Activated CD4-positive, alpha-beta T cell treated with anti-CD3 and anti-CD28 coated beads, Interleukin-2, amount 50 U/mL, for 1 hour (primary cell): ENCODE data around the gene DROSHA.

Experiments
- DNase-seq: peaks from one replicate; pipeline ENCODE4 v3.0.0-alpha.2; 2020

Gene DROSHA

GRCh38 chr5:31511305-31511704 is 20.6 kb downstream of the DROSHA start:
- DNase-seq = no peak

DNA sequence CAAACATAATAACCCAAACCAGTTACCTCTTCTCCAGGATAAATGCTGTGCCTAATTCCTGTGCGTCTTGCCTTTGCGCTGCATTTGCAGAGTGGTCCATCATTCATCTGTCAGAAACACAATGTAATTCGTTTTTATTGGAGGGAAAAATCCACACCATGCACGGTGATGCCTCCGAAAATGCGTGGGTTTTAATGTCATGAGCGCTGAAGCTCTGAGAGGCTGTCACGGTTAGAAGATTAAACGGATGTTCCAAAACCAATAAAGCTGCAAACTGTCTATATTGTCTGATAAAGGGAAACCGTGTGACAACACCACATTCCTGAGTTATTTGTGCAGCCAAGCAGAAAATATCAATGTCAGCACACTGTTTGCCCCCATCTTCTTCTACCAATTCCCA is 27.4 kb downstream of the DROSHA start:
- DNase-seq = no peak

GRCh38 chr5:31502506-31502905 is 29.4 kb downstream of the DROSHA start:
- DNase-seq = no peak

DNA sequence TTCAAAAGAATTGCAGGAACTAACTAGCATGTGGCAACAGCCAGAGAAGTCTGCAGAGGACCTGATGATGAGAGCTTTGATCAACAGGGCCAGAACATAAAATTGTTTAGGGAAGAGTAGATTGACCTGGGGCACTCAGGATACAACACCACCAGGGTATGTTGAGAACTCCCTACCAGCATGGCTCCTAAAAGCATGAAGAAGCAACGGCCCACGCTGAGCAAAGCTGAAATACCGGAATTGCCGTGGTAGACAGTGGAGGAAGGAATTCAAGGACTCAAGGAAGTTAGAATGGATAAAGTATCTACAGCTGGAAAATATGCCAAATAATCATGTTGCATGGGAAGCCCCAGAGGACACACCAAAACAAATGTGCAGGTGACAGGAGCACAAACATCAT is 31.6 kb downstream of the DROSHA start:
- no peak for DNase-seq

DNA sequence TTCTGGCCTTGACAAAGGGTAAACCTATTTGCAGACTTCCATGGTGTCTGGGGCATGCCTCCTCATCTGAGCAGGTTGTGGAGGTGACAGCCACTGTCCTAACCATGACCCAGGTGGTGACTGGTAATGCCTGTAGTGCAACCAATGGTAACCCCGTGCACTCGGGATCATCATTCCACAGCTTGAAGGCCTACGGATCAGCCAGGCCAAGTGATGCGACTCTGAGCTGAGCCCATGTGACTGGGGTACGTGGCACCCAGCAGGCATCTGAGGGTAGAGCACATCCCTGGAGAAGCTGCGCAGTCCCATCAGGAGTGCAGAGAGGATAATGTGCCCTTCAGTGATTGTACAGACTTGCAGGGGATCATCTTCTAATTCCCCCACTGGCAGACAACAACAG is 35.0 kb downstream of the DROSHA start:
- DNase-seq = no peak

DNA sequence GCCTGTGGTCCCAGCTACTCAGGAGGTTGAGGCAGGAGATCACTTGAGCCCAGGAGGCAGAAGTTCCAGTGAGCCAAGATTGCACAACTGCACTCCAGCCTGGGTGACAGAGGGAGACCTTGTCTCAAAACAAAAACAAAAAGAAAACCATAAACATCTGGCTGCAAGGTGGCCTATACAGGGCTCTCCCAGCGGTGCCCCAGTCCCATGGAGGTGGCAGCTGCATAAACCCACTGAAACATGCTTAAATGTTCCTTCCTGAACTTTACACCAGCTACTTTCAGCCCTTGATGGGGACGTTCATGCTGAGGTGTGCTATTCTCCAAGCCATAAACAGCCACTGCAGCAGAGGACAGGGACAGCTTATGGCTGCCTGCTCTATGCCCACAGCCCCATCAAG is 35.6 kb downstream of the DROSHA start:
- no peak for DNase-seq

DNA sequence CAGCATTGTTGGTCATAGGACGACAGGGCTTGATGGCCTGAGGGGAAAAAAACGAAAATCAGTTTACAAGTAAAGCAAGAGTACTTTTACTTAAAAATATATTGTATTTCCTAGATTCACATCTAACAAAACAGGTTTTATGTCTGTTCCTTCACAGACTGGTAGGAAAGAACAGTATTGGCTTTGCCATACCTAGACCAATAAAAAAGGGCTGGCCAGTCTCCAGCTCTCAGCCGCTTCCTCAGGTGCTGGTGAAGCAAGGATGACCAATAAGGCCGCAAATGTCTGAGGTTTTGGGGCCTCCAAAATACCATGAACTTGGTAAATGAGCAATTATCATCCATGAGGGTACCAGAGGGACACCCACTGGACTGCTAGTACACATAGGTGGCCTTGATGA is 36.6 kb downstream of the DROSHA start:
- DNase-seq = no peak

DNA sequence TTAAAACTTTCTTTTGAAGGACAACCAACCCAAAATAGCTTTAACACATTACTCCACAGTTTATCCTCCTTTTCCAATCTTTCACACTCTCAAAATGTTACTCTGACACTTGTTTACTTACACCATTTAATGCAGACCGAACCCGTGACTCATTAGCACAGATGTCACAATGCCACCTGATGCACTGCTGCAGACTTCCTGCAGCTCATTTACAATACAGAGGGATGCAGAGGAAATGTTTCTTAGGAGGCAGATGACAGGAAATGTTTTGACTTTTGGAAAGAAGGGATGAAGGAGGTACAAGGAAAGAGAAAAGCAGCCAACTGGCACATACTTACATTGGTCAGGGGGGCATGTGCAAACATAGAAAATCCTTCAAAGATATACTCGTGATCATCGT is 39.0 kb downstream of the DROSHA start:
- DNase-seq = no peak

- DNase-seq = no peak
Observed at GRCh38 chr5:31487506-31487905, 44.4 kb downstream of the DROSHA start.

DNA sequence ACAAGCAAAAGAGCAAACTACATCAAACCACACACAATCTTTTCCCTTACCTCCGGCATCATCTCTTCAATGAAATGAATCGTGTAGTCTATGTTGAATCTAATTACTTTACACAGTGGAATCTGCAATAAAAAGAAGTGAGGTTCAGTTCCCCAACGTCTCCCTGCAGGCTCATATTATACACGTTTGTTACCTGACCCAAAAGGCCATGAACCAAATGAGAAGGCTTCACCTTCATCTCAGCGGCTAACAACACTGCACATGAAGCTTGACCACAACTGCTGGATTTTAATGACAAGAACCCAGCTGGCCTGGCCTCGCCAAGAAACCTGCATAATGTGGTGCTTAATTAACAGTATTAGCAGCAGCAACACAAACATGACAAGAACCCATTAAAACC is 45.5 kb downstream of the DROSHA start:
- DNase-seq = no peak

GRCh38 chr5:31485376-31486207 is 46.3 kb downstream of the DROSHA start:
- no peak for DNase-seq

GRCh38 chr5:31481531-31482165 is 50.2 kb downstream of the DROSHA start:
- DNase-seq = no peak

DNA sequence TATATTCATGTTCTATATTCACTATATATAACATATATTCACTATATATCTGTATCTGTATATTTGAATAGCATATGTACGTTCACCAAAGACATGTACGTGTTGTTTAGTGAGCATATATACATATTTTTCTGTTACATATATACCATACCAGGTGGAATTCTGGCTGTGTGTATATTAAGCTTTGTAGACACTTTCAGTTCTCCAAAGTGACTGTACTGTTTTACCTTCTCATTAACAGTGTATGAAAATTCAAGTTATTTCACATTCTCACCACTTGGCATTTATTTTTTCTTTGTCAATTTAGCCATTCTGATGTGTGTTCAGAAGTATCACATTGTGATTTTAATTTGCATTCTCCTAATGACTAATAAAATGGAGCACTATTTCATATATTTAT is 52.2 kb downstream of the DROSHA start:
- DNase-seq = no peak

GRCh38 chr5:31478901-31479300 is 53.0 kb downstream of the DROSHA start:
- no peak for DNase-seq

GRCh38 chr5:31477971-31478370 is 53.9 kb downstream of the DROSHA start:
- DNase-seq = no peak

GRCh38 chr5:31477516-31477915 is 54.4 kb downstream of the DROSHA start:
- no peak for DNase-seq

DNA sequence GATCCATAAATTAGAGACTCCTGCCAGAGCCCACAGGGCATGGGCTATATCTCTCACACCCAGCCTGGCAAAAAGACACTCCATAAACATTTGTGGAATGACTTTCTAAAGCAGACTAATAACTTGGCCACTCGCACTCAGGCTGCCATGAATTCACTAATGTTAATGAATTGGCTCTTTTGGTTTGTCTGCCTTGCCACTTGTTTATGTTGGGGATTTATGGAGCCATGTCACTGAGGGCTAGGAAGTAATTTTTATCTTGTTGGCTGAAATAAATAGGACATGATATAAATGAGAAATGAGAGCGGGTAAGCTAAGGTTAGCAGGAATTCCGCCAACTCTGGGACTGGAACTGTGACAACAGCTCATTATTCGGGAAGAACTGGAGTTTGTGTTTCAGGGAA is 55.2 kb downstream of the DROSHA start:
- no peak for DNase-seq

- no peak for DNase-seq
Observed at GRCh38 chr5:31471916-31472315, 60.0 kb downstream of the DROSHA start.

- DNase-seq = no peak
Observed at GRCh38 chr5:31471040-31471439, 60.9 kb downstream of the DROSHA start.

DNA sequence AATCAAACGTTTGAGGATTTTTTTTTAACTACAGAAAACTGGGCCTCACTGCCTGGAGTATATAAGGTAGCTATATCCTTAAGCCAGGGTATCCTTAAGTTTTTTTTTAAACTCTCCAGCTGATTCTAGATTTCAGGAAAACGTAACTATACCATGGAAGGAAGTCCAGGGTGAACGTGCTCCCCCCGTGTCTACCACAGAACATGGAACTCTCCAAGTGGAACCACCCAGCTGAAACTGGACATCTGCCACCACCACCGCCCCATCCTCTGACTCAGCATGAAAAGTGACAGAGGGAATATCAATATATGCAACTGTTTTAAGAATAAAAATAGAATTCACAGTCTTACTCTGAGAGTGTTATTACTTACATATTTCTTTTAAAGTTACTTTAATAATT is 61.3 kb downstream of the DROSHA start:
- DNase-seq = no peak

DNA sequence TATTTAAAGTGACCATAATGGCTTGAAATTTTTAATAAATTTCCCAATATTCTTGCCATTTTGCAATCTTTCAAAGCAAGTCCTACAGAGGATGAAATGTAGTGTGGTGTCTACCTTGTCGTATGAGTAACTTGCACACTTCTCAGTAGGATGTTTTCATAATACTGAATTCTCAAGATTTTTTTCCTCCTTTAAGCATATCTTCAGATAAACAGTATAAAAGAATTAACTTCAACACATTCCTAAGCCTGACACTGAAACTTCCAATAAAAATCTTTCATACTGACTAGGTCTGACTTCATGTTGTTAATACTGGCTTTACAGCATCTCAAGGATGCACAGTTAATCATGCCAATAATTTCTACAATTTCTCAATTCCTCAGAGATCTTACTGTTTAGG is 62.0 kb downstream of the DROSHA start:
- no peak for DNase-seq

DNA sequence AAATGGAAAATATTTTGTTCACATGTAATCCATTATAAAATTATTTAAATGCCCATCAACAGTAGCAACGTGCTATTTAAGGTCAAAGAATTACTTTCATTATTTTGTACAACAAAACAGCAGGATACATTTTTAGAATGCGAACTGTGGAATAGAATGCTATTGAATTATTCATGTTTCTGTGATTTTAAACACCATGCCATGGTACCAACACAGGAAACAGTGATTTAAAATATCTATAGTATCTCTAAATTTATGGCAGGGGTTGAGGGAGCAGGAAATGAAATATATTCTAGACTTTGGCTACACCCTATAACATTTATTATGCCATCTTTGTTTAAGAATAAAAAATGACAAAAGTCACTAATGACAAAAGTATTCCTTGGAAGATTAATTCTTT is 62.4 kb downstream of the DROSHA start:
- DNase-seq = no peak

DNA sequence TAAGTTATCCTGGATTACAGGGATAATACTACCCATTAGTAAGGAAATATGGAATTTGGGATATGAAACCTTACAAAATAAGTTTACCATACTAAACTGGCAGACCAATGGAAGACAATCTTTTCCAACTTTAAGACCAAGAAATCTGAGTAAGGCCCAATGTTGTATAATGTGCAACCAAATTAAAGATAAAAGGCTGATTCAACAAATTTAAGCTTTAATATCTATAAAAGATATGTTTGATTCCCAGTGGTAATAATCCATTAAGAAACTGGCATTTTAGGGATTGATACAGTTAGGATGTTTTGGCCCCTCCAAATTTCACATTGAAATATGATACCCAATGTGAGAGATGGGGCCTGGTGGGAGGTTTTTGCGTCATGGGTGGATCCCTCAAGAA is 66.6 kb downstream of the DROSHA start:
- no peak for DNase-seq

- no peak for DNase-seq
Observed at GRCh38 chr5:31464081-31464480, 67.8 kb downstream of the DROSHA start.

DNA sequence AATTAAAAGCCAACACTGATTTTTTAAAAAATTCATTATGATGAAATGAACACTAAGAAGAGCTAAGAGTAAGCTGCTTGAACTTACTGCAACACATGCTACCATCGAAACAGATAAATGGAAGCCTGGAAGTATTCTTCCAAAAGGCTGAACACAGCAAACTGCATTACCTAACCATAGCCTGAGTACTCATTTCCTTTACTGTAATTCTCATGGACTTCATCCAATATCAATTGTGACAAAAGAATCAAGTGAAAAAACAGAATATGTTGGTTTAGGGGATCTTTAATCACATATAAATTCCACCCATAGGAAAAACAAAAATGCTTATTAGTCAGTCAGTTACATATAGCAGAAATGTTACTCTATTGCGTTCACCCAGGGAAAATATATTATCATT is 68.5 kb downstream of the DROSHA start:
- DNase-seq = no peak
